ENCODE measurements around the gene WBP1.
A peak's percentile ranks its signal among the peaks of the same experiment; 100 is the strongest.

The WBP1 gene

DNA sequence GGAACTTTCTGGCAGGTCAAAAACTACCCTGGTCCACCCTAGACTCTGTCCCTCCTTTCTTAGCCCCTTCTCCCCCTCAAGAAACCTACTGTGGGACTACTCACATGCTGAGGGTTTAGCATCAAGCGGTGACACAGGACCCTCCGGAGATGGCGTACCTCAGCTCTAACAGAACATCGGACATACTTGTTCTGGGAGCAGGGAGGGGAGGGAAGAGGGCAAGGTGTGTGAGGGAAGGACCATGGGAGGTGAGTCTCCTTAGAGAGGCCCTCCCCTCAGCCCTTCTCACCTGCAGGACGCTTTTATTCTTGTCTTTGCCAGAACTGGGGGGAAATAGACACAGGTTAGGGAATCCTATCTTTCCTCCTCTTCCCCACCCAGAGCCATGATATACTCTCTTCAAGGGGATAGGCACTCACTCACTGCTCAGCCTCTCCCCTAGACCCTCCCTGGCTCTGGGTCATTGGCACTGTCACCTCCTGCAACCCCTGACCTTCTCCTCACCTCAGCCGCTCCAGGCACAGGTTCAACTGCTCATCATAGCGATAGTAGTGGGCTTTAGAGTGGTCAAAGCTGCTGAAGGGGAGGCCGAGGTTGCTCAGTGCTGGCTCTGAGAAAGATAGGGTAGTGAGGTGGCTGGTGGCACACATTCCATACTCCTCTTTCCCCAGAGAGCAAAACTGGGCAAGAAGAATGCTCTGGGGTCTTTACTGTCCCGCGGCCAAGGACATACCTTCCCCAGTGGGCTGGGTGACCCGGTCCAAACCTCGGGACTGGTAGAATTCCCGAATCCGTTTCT is 47.4 kb downstream of the WBP1 start:
- DNase-seq = no peak

GRCh38 chr2:74507145-74507925 is 49.1 kb downstream of the WBP1 start, which contains the start of gene PCGF1:
PCGF1 (minus strand) TSS chr2:74507695; CDS start chr2:74507668, 27 bp downstream.
- DNase-seq = peak; percentile 99

- DNase-seq = peak in 1 of 2 experiments; percentile 51
Observed at GRCh38 chr2:74507926-74508520, 49.8 kb downstream of the WBP1 start.

DNA sequence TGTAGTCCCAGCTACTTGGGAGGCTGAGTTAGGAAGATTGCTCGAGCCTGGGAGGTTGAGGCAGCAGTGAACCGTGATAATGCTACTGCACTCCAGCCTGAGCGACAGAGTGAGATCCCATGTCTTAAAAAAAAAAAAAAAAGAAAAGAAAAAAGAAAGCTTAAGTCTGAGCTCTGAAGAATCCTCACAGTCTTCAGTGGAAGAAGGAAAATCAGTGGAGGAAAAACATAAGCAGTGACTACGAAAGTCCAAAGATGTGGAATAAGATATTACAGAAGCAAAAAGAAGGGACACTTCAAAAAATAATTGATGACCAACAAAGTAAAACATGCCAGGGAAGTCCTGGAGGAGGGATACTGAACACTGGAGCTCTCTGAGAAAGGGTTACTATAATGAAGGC is 52.0 kb downstream of the WBP1 start:
- no peak for DNase-seq
